ENCODE results near the gene TRPM8. TPM values are rescaled to one million over a fixed set of nuclear protein-coding genes. Genes with fewer than 3 reads are reported as not detected.

Gene TRPM8
- total RNA-seq, 1 donor from 2014 or later: not detected

GRCh38 chr2:234025466-234025865, 108.3 kb downstream of the TRPM8 start:
- ATAC-seq (no peak), DNase-seq (ENCODE audit: low spot score) (no peak)
- intact Hi-C loops (cut with DNase I): no loop called here

GRCh38 chr2:234025891-234026401, 108.8 kb downstream of the TRPM8 start:
- DNase-seq (ENCODE audit: low spot score) (no peak), ATAC-seq (no peak)
- intact Hi-C loops (cut with DNase I): no loop called here

GRCh38 chr2:234026693-234027254, 109.6 kb downstream of the TRPM8 start:
- DNase-seq (ENCODE audit: low spot score) (no peak), ATAC-seq (no peak)
- intact Hi-C loops (cut with DNase I): no loop called here

- no peak for ATAC-seq
- intact Hi-C loops (cut with DNase I): no loop called here
- DNase-seq (ENCODE audit: low spot score): no peak
Measured at GRCh38 chr2:234027641-234028040, 110.5 kb downstream of the TRPM8 start.

GRCh38 chr2:234029150-234029733, 112.1 kb downstream of the TRPM8 start:
- no peak for DNase-seq (ENCODE audit: low spot score)
- ATAC-seq: no peak
- intact Hi-C loops (cut with DNase I): no loop called here

GRCh38 chr2:234031207-234031606, 114.0 kb downstream of the TRPM8 start:
- intact Hi-C loops (cut with DNase I): no loop called here

GRCh38 chr2:234032279-234032856, 115.2 kb downstream of the TRPM8 start:
- ATAC-seq: no peak
- intact Hi-C loops (cut with DNase I): no loop called here
- DNase-seq (ENCODE audit: low spot score): no peak

More at GRCh38 chr2:234031207-234031606, 114.0 kb downstream of the TRPM8 start:
- ATAC-seq: no peak
- DNase-seq (ENCODE audit: low spot score): no peak

- DNase-seq (ENCODE audit: low spot score) (no peak), ATAC-seq (no peak)
- intact Hi-C loops (cut with DNase I): no loop called here
Measured at GRCh38 chr2:234033174-234033573, 116.0 kb downstream of the TRPM8 start.

GRCh38 chr2:234033885-234034284, 116.7 kb downstream of the TRPM8 start:
- no peak for DNase-seq (ENCODE audit: low spot score)
- intact Hi-C loops (cut with DNase I): no loop called here
- ATAC-seq: no peak

- DNase-seq (ENCODE audit: low spot score) (no peak), ATAC-seq (no peak)
- intact Hi-C loops (cut with DNase I): no loop called here
Measured at GRCh38 chr2:234038076-234038802, 121.1 kb downstream of the TRPM8 start.

GRCh38 chr2:234044157-234044556, 127.0 kb downstream of the TRPM8 start:
- ATAC-seq: no peak
- intact Hi-C loops (cut with DNase I): no loop called here
- no peak for DNase-seq (ENCODE audit: low spot score)

- intact Hi-C loops (cut with DNase I): no loop called here
- ATAC-seq: no peak
Measured at GRCh38 chr2:234046521-234046920, 129.3 kb downstream of the TRPM8 start.

GRCh38 chr2:234047361-234047760, 130.2 kb downstream of the TRPM8 start:
- ATAC-seq (no peak), DNase-seq (ENCODE audit: low spot score) (no peak)
- intact Hi-C loops (cut with DNase I): no loop called here

More at GRCh38 chr2:234046521-234046920, 129.3 kb downstream of the TRPM8 start:
- no peak for DNase-seq (ENCODE audit: low spot score)

GRCh38 chr2:234048049-234048448, 130.9 kb downstream of the TRPM8 start:
- DNase-seq (ENCODE audit: low spot score) (no peak), ATAC-seq (no peak)
- intact Hi-C loops (cut with DNase I): no loop called here

GRCh38 chr2:234050455-234051135, 133.4 kb downstream of the TRPM8 start, which contains the start of gene SPP2:
Gene SPP2, plus strand, starts transcription at chr2:234050702. Its CDS starts 85 bp downstream, at chr2:234050787.
- ATAC-seq (no peak), DNase-seq (ENCODE audit: low spot score) (no peak)
- intact Hi-C loops (cut with DNase I): no loop called here

GRCh38 chr2:234051374-234052070, 134.3 kb downstream of the TRPM8 start:
- DNase-seq (ENCODE audit: low spot score) (no peak), ATAC-seq (no peak)
- intact Hi-C loops (cut with DNase I): no loop called here

GRCh38 chr2:234058881-234059280, 141.7 kb downstream of the TRPM8 start:
- ATAC-seq (no peak), DNase-seq (ENCODE audit: low spot score) (no peak)
- intact Hi-C loops (cut with DNase I): no loop called here

GRCh38 chr2:234060236-234060635, 143.1 kb downstream of the TRPM8 start:
- intact Hi-C loops (cut with DNase I): no loop called here
- ATAC-seq: no peak
- DNase-seq (ENCODE audit: low spot score): no peak
